LHCN-M2 (cell line): ENCODE data around the gene RAB11FIP3. TPM values are rescaled to one million over a fixed set of nuclear protein-coding genes. Genes with fewer than 3 reads are reported as not detected.
"Not testable (repeated sequence)": the region's sequence is repeated elsewhere in the genome, so short reads cannot be mapped to it uniquely, and the experiment has no call there.

Experiments used
- DNase-seq: peaks from one replicate; pipeline ENCODE4 v3.0.0-alpha.2; 2012; ENCODE audit warnings: low read depth
- polyA plus RNA-seq: library from polyadenylated mRNA; unstranded; fragments of >200 nt; gene quantifications from one replicate; pipeline ENCODE4 v1.2.1, GENCODE V29; 2012; ENCODE audit warnings: missing spikeins
- total RNA-seq: library from RNA; depleted of rRNA; stranded (reverse); fragments of >200 nt; gene quantifications from 2 replicates; pipeline ENCODE4 v1.2.3, GENCODE V29; 2014; rRNA removed

Gene RAB11FIP3
- total RNA-seq = 44.1 and 61.6 TPM in 2 replicates
- 39.3 TPM for polyA plus RNA-seq

- DNase-seq = peak; percentile 79
These were observed at the start of gene RAB11FIP3 for GRCh38 chr16:425082-425718. TSS of gene RAB11FIP3 (plus strand) at chr16:425649. CDS start at chr16:426007, 358 bp downstream.

GRCh38 chr16:375927-376816, 49.3 kb upstream of the RAB11FIP3 start:
- DNase-seq = no peak

GRCh38 chr16:376817-377418, 48.5 kb upstream of the RAB11FIP3 start:
- no peak for DNase-seq

- DNase-seq = no peak
These were observed 48.0 kb upstream of the RAB11FIP3 start for GRCh38 chr16:377419-377951.

GRCh38 chr16:378113-378820, 47.2 kb upstream of the RAB11FIP3 start:
- DNase-seq = not testable (repeated sequence)

- DNase-seq = no peak
These were observed 46.6 kb upstream of the RAB11FIP3 start for GRCh38 chr16:378821-379182.

- no peak for DNase-seq
These were observed 46.1 kb upstream of the RAB11FIP3 start for GRCh38 chr16:379183-379960.

GRCh38 chr16:379961-380761, 45.3 kb upstream of the RAB11FIP3 start:
- DNase-seq = no peak

DNA sequence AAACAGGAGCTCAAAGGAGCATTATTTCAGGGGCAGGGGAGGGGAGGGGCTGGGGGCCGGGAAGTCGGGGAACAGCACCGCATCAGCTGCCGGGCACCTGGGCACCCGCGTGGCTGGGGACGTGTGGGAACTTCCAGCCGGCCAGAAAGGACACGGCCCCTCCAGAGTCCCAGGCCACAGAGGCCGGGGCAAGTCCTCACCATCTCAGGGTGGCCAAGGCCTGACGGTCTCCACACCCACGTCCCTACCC, 44.8 kb upstream of the RAB11FIP3 start:
- no peak for DNase-seq

DNA sequence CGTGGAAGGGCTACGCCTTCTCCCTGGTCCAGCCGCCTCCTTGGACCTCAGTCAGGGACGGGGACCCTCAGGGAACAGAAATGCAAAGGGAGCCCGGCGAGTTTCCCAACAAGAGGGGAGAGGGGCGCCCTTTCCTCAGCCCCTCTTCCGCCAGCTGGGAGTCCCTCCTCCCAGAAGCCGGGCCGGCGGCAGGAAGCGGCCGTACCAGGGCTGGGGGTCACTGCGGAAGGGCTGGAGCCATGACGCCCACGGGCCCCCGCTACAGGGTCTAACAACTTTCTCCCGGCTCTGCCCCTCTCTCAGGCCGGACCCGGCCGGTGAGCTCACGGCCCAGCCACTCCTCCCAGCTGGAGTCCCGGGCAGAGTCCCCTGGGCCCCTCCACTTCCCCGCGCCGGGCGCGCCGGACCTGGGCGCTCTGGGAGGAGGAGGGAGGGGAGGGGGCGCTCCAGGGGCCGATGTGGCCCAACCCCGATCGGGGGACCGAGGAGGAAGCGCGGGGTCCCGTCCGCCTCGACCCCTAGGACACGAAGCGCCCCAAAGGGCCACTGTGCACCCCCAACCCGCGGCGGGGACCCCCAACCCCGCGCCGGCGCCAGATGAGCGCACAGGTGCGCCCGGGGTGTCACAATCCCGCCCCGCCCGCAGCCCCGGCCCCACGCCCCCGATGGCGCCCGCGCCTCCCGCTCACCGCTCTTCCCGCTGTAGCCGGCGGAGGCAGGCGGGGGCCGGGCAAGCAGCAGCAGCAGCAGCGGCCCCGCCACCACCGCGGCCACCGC, 44.2 kb upstream of the RAB11FIP3 start:
- DNase-seq = no peak

DNA sequence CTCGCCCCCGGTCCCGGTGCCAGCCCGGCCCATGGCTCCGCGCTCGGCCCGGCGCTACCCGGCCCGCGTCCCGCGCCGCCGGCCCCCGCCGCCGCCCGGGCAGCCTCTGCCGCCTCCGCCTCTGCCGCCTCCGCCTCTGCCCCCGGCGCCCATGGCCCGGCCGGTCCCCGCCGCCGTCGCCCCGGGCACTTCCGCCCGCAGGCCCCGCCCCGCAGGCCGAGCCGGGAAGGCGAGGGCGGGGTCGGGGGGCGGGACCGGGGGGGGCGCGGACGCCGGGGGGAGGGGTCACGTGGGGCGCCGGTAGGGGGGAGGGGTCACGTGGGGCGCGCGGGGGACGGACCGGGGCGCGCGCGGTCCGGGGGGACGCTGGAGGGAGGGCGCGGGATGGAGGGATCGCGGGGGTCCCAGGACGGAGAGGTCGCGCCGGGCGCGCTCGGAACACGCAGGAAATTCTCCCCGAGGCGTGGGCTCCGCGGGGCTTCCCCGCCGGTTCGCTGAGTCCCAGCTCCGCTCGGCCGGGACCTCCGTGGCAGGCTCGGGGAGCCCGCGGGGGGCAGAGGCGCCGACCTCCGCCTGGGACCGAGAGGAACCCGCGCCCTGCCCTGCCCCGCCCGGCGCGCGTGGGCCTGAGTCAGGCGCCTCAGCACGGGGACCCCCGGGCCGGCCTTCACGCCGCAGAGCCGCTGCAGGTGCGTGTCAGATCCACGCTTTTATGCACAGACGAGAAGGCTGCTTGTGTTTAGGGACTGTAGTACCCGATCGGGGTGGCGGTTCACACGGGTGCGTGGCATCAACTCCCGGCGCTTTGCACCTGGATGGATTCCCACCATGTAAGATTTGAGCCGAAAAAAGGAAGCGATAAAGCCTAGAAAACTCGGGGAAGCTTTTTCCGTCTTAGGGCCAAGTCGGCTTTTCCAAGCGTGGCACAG, 43.4 kb upstream of the RAB11FIP3 start, which contains the start of gene PGAP6:
PGAP6 (minus strand) TSS at position 190 of the 929 bp plus-strand sequence; CDS start at position 33, 157 bp downstream.
- peak; percentile 39 for DNase-seq

GRCh38 chr16:383326-384051, 42.0 kb upstream of the RAB11FIP3 start:
- no peak for DNase-seq

GRCh38 chr16:386641-387156, 38.8 kb upstream of the RAB11FIP3 start:
- DNase-seq = no peak

GRCh38 chr16:387761-388666, 37.4 kb upstream of the RAB11FIP3 start:
- not testable (repeated sequence) for DNase-seq

- DNase-seq = no peak
These were observed 36.1 kb upstream of the RAB11FIP3 start for GRCh38 chr16:389352-389751.

DNA sequence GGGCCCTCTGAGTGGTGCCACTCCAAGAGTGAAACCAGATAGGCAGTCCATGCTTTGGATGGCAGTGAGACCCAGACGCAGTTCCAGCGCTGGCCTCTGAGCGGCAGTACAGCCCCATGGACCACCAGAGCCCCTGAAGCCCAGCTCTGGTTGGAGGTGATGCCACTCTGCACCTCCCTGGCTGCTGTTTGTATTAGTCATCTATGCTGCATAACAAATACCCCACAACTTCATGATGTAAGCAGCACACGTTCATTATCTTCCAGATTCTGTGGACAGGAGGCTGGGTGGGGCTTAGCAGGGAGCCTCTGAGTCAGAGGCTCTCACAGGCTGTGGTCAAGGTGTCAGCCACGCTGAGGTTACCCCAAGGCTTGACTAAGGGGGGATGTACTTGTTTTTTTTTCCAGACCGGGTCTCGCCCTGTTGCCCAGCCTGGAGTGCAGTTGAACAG, 33.5 kb upstream of the RAB11FIP3 start:
- peak; percentile 88 for DNase-seq
